ENCODE results near the gene C9orf85.

GRCh38 chr9:71937070-71937625 is 25.7 kb downstream of the C9orf85 start:
- TF ChIP-seq CTCF (IDR thresholded peaks at IDR 0.05; ENCODE audit: low read length) (no peak), EZH2 (IDR thresholded peaks at IDR 0.05; ENCODE audit: borderline replicate concordance, low read length) (no peak)
